ENCODE data around the gene UCK2. TPM values are rescaled to one million over a fixed set of nuclear protein-coding genes. Genes with fewer than 3 reads are reported as not detected.

Gene UCK2
- total RNA-seq, 1 donor: 74.2 TPM

- H2AFZ ChIP-seq (ENCODE audit: low read length): no peak overlapping the region
- H3K4me3 ChIP-seq (ENCODE audit: insufficient read depth, low read length): no peak overlapping the region
- H3K4me1 ChIP-seq (ENCODE audit: insufficient read depth, low read length): peaks cover 5% of the 10 kb centered on the region
- no peak overlapping the region for H3K27ac ChIP-seq (ENCODE audit: low read depth, low read length)
- no peaks in the 10 kb centered on the region for H4K20me1 ChIP-seq (ENCODE audit: insufficient read depth, low read length)
- DNase-seq (ENCODE audit: insufficient read length, low spot score, missing footprints): no peak
- no peaks in the 10 kb centered on the region for H3K9me3 ChIP-seq (ENCODE audit: low read depth, low read length)
- H3K4me2 ChIP-seq (ENCODE audit: insufficient read depth, low read length): no peak overlapping the region
- H3K36me3 ChIP-seq (ENCODE audit: insufficient read depth, low read length): peaks cover 27% of the 10 kb centered on the region
- no peaks in the 10 kb centered on the region for H3K79me2 ChIP-seq (ENCODE audit: insufficient read depth, low read length)
- TF ChIP-seq CTCF (IDR thresholded peaks at IDR 0.05; ENCODE audit: extremely low read depth, low read depth, low read length): no peak
- no peaks in the 10 kb centered on the region for H3K27me3 ChIP-seq (ENCODE audit: insufficient read depth, low read length)
Measured at GRCh38 chr1:165911609-165912281, 84.3 kb downstream of the UCK2 start.

GRCh38 chr1:165912638-165913037, 85.2 kb downstream of the UCK2 start:
- no peak for TF ChIP-seq CTCF (IDR thresholded peaks at IDR 0.05; ENCODE audit: extremely low read depth, low read depth, low read length)
- Histone ChIP-seq H3K36me3 (ENCODE audit: insufficient read depth, low read length) (peaks cover 22% of the 10 kb centered on the region), H3K79me2 (ENCODE audit: insufficient read depth, low read length) (no peaks in the 10 kb centered on the region), H3K27me3 (ENCODE audit: insufficient read depth, low read length) (no peaks in the 10 kb centered on the region), H2AFZ (ENCODE audit: low read length) (no peak overlapping the region), H4K20me1 (ENCODE audit: insufficient read depth, low read length) (no peaks in the 10 kb centered on the region), H3K4me2 (ENCODE audit: insufficient read depth, low read length) (no peak overlapping the region), H3K4me1 (ENCODE audit: insufficient read depth, low read length) (peaks cover 5% of the 10 kb centered on the region), H3K27ac (ENCODE audit: low read depth, low read length) (no peak overlapping the region), H3K4me3 (ENCODE audit: insufficient read depth, low read length) (no peak overlapping the region), H3K9me3 (ENCODE audit: low read depth, low read length) (no peaks in the 10 kb centered on the region)
- DNase-seq (ENCODE audit: insufficient read length, low spot score, missing footprints): no peak

DNA sequence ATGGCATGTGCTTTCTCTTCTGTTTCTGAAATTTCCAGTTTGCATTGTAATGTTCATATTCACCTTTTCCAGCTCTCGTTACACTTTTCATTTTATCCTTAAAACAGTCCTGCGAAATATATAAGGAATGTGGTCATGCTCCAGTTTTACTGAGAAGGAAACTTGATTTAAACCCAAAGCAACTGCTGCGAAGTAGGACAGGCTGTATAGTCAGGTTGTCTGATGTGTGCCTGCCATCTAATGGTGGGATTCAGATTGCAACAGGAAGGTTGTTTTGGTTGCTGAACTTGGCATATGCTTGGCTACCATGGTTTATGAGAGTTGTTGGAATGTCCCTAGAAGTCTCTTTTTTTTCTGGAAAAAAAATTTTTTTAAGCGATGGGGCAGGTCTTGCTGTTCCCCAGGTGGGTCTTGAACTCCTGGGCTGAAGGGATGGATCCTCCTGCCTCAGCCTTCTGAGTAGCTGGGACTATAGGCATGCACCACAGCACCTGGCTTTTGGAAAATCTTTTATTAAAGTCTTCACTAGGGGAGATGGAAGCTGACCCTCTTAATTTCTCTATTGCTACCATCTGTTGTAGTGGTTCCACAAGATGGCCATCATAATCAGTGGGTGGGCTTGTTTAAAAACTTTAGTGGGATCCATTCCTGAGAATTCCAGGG, 86.9 kb downstream of the UCK2 start:
- Histone ChIP-seq H3K27ac (ENCODE audit: low read depth, low read length) (peak overlapping the region; percentile 20), H3K36me3 (ENCODE audit: insufficient read depth, low read length) (peaks cover 7% of the 10 kb centered on the region), H3K4me2 (ENCODE audit: insufficient read depth, low read length) (peak overlapping the region; percentile 17), H3K4me1 (ENCODE audit: insufficient read depth, low read length) (peaks cover 5% of the 10 kb centered on the region), H3K27me3 (ENCODE audit: insufficient read depth, low read length) (no peaks in the 10 kb centered on the region), H3K9me3 (ENCODE audit: low read depth, low read length) (no peaks in the 10 kb centered on the region), H3K79me2 (ENCODE audit: insufficient read depth, low read length) (no peaks in the 10 kb centered on the region), H4K20me1 (ENCODE audit: insufficient read depth, low read length) (no peaks in the 10 kb centered on the region), H3K4me3 (ENCODE audit: insufficient read depth, low read length) (no peak overlapping the region), H2AFZ (ENCODE audit: low read length) (no peak overlapping the region)
- peak; percentile 95 for TF ChIP-seq CTCF (IDR thresholded peaks at IDR 0.05; ENCODE audit: extremely low read depth, low read depth, low read length)
- peak; percentile 76 for DNase-seq (ENCODE audit: insufficient read length, low spot score, missing footprints)

DNA sequence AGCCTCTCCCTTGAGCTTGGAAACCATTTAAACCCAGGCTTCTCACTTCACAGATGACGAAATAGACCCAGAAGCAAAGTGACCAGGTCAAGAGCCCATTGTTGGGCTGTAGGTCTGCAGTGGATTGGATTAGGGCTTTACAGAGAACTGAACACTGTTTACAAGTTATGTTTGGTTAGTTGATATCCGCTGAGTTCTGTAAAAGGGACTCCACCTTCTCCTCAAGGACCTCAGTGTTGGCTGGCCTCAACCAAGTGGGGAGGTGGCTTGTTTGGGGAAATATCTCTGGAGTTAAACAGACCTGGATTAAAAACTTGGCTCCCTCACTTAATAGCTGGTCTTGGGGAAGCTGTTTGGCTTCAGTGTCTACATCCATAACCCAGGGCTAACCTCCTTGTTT, 88.1 kb downstream of the UCK2 start:
- Histone ChIP-seq H3K79me2 (ENCODE audit: insufficient read depth, low read length) (no peaks in the 10 kb centered on the region), H3K4me2 (ENCODE audit: insufficient read depth, low read length) (no peak overlapping the region), H3K9me3 (ENCODE audit: low read depth, low read length) (no peaks in the 10 kb centered on the region), H3K36me3 (ENCODE audit: insufficient read depth, low read length) (no peaks in the 10 kb centered on the region), H3K27ac (ENCODE audit: low read depth, low read length) (no peak overlapping the region), H3K4me1 (ENCODE audit: insufficient read depth, low read length) (peaks cover 5% of the 10 kb centered on the region), H2AFZ (ENCODE audit: low read length) (no peak overlapping the region), H4K20me1 (ENCODE audit: insufficient read depth, low read length) (no peaks in the 10 kb centered on the region), H3K27me3 (ENCODE audit: insufficient read depth, low read length) (no peaks in the 10 kb centered on the region), H3K4me3 (ENCODE audit: insufficient read depth, low read length) (no peak overlapping the region)
- no peak for DNase-seq (ENCODE audit: insufficient read length, low spot score, missing footprints)
- TF ChIP-seq CTCF (IDR thresholded peaks at IDR 0.05; ENCODE audit: extremely low read depth, low read depth, low read length): no peak

Data from osteoblast (primary cell).